ENCODE measurements around the gene YBEY. TPM values are rescaled to one million over a fixed set of nuclear protein-coding genes. Genes with fewer than 3 reads are reported as not detected.
"Not testable (repeated sequence)": the region's sequence is repeated elsewhere in the genome, so short reads cannot be mapped to it uniquely, and the experiment has no call there.

YBEY gene
- total RNA-seq, result 17.2 TPM
- polyA plus RNA-seq, result 27.8 TPM
- long read RNA-seq, donor 1, result 0 reads
- long read RNA-seq, donor 2, transcript YBEY-206 (5 exons, 744 nt), result major isoform, 13 of 50 reads
- long read RNA-seq, donor 2, partial matches to known transcripts, result 27 of 50 reads
- long read RNA-seq, donor 2, other reads (novel, unspliced or antisense), result 5 of 50 reads
- long read RNA-seq, donor 3, transcript YBEY-206 (5 exons, 744 nt), result major isoform, 11 of 36 reads
- long read RNA-seq, donor 3, partial matches to known transcripts, result 20 of 36 reads
- long read RNA-seq, donor 3, other reads (novel, unspliced or antisense), result 0 of 36 reads
- long read RNA-seq, donor 4, partial matches to known transcripts, result 0 of 2 reads
- long read RNA-seq, donor 4, other reads (novel, unspliced or antisense), result 0 of 2 reads
- long read RNA-seq, donor 5, transcript YBEY-206 (5 exons, 744 nt), result major isoform, 8 of 17 reads
- long read RNA-seq, donor 5, partial matches to known transcripts, result 6 of 17 reads
- long read RNA-seq, donor 5, other reads (novel, unspliced or antisense), result 0 of 17 reads
- long read RNA-seq, donor 6, transcript YBEY-206 (5 exons, 744 nt), result major isoform, 7 of 17 reads
- long read RNA-seq, donor 6, partial matches to known transcripts, result 10 of 17 reads
- long read RNA-seq, donor 6, other reads (novel, unspliced or antisense), result 0 of 17 reads
- long read RNA-seq, donor 7, partial matches to known transcripts, result 5 of 8 reads
- long read RNA-seq, donor 7, other reads (novel, unspliced or antisense), result 0 of 8 reads
- long read RNA-seq, donor 8, partial matches to known transcripts, result 0 of 4 reads
- long read RNA-seq, donor 8, other reads (novel, unspliced or antisense), result 0 of 4 reads
- long read RNA-seq, donor 9, transcript YBEY-206 (5 exons, 744 nt), result major isoform, 8 of 10 reads
- long read RNA-seq, donor 9, partial matches to known transcripts, result 0 of 10 reads
- long read RNA-seq, donor 9, other reads (novel, unspliced or antisense), result 0 of 10 reads
- long read RNA-seq, donor 10, transcript YBEY-206 (5 exons, 744 nt), result major isoform, 5 of 11 reads
- long read RNA-seq, donor 10, partial matches to known transcripts, result 6 of 11 reads
- long read RNA-seq, donor 10, other reads (novel, unspliced or antisense), result 0 of 11 reads

- Histone ChIP-seq H3K27ac (ENCODE audit: low read depth in 1 of 2, low read length in 1 of 2) (peak within 1 kb of the TSS; percentile 88 to 97), H3K36me3 (ENCODE audit: control insufficient read depth in 2 of 2, insufficient read depth in 2 of 2, low read length in 1 of 2) (peaks cover 3 to 15% of the 10 kb centered on the region in 2 donors), H3K4me3 (ENCODE audit: low read length in 2 of 2) (peak within 1 kb of the TSS; percentile 76 to 92), H3K9me3 (ENCODE audit: control insufficient read depth in 2 of 2, insufficient read depth in 1 of 2, low read length in 1 of 2) (peaks cover 0 to 6% of the 10 kb centered on the region in 2 donors), H3K4me1 (ENCODE audit: control insufficient read depth in 2 of 2, insufficient read depth in 2 of 2, low read length in 2 of 2) (peaks cover 13 to 15% of the 10 kb centered on the region in 2 donors), H3K27me3 (ENCODE audit: control insufficient read depth in 2 of 2, insufficient read depth in 1 of 2, low read length in 1 of 2) (no peaks in the 10 kb centered on the region)
- WGBS, result under 1% methylated on average over 105 of the region's 105 CpGs
- DNase-seq (ENCODE audit: low read depth in 6 of 9, low spot score in 9 of 9), result peak; percentile 61 to 90 (median 75)
Measured at GRCh38 chr21:46285761-46286647, at the start of gene YBEY. Gene YBEY, plus strand, starts transcription at chr21:46286342. Its CDS starts 572 bp downstream, at chr21:46286914.

GRCh38 chr21:46237474-46237873 is 48.7 kb upstream of the YBEY start:
- Histone ChIP-seq H3K27ac (ENCODE audit: low read depth in 1 of 2, low read length in 1 of 2) (no peak overlapping the region), H3K27me3 (ENCODE audit: control insufficient read depth in 2 of 2, insufficient read depth in 1 of 2, low read length in 1 of 2) (no peaks in the 10 kb centered on the region), H3K9me3 (ENCODE audit: control insufficient read depth in 2 of 2, insufficient read depth in 1 of 2, low read length in 1 of 2) (no peaks in the 10 kb centered on the region), H3K4me3 (ENCODE audit: low read length in 2 of 2) (no peak overlapping the region), H3K4me1 (ENCODE audit: control insufficient read depth in 2 of 2, insufficient read depth in 2 of 2, low read length in 2 of 2) (no peaks in the 10 kb centered on the region), H3K36me3 (ENCODE audit: control insufficient read depth in 2 of 2, insufficient read depth in 2 of 2, low read length in 1 of 2) (peaks cover 58 to 68% of the 10 kb centered on the region in 2 donors)
- WGBS, result 94% methylated on average over 5 of the region's 5 CpGs
- DNase-seq (ENCODE audit: low read depth in 6 of 9, low spot score in 9 of 9), result no peak

- WGBS, result 97% methylated on average over 7 of the region's 7 CpGs
- Histone ChIP-seq H3K36me3 (ENCODE audit: control insufficient read depth in 2 of 2, insufficient read depth in 2 of 2, low read length in 1 of 2) (peaks cover 64 to 82% of the 10 kb centered on the region in 2 donors), H3K9me3 (ENCODE audit: control insufficient read depth in 2 of 2, insufficient read depth in 1 of 2, low read length in 1 of 2) (no peaks in the 10 kb centered on the region), H3K4me1 (ENCODE audit: control insufficient read depth in 2 of 2, insufficient read depth in 2 of 2, low read length in 2 of 2) (no peaks in the 10 kb centered on the region), H3K4me3 (ENCODE audit: low read length in 2 of 2) (no peak overlapping the region), H3K27ac (ENCODE audit: low read depth in 1 of 2, low read length in 1 of 2) (no peak overlapping the region), H3K27me3 (ENCODE audit: control insufficient read depth in 2 of 2, insufficient read depth in 1 of 2, low read length in 1 of 2) (no peaks in the 10 kb centered on the region)
- DNase-seq (ENCODE audit: low read depth in 6 of 9, low spot score in 9 of 9), result no peak
Measured at GRCh38 chr21:46239817-46240325, 46.3 kb upstream of the YBEY start.

- not testable (repeated sequence) for DNase-seq (ENCODE audit: low read depth in 6 of 9, low spot score in 9 of 9); H3K9me3 ChIP-seq (ENCODE audit: control insufficient read depth in 2 of 2, insufficient read depth in 1 of 2, low read length in 1 of 2); H3K27me3 ChIP-seq (ENCODE audit: control insufficient read depth in 2 of 2, insufficient read depth in 1 of 2, low read length in 1 of 2); H3K27ac ChIP-seq (ENCODE audit: low read depth in 1 of 2, low read length in 1 of 2); H3K4me3 ChIP-seq (ENCODE audit: low read length in 2 of 2); H3K4me1 ChIP-seq (ENCODE audit: control insufficient read depth in 2 of 2, insufficient read depth in 2 of 2, low read length in 2 of 2)
- WGBS, result 100% methylated on average over 1 of the region's 1 CpG
- peaks cover 70 to 81% of the 10 kb centered on the region in 2 donors for H3K36me3 ChIP-seq (ENCODE audit: control insufficient read depth in 2 of 2, insufficient read depth in 2 of 2, low read length in 1 of 2)
Measured at GRCh38 chr21:46241577-46241976, 44.6 kb upstream of the YBEY start.

GRCh38 chr21:46243325-46243724 is 42.8 kb upstream of the YBEY start:
- DNase-seq (ENCODE audit: low read depth in 6 of 9, low spot score in 9 of 9), result no peak
- H3K9me3 ChIP-seq (ENCODE audit: control insufficient read depth in 2 of 2, insufficient read depth in 1 of 2, low read length in 1 of 2), result no peaks in the 10 kb centered on the region
- peaks cover 81 to 92% of the 10 kb centered on the region in 2 donors for H3K36me3 ChIP-seq (ENCODE audit: control insufficient read depth in 2 of 2, insufficient read depth in 2 of 2, low read length in 1 of 2)
- H3K4me3 ChIP-seq (ENCODE audit: low read length in 2 of 2), result no peak overlapping the region
- H3K4me1 ChIP-seq (ENCODE audit: control insufficient read depth in 2 of 2, insufficient read depth in 2 of 2, low read length in 2 of 2), result no peaks in the 10 kb centered on the region
- H3K27me3 ChIP-seq (ENCODE audit: control insufficient read depth in 2 of 2, insufficient read depth in 1 of 2, low read length in 1 of 2), result no peaks in the 10 kb centered on the region
- no peak overlapping the region for H3K27ac ChIP-seq (ENCODE audit: low read depth in 1 of 2, low read length in 1 of 2)
- 97% methylated on average over 8 of the region's 8 CpGs for WGBS

GRCh38 chr21:46243960-46244361 is 42.2 kb upstream of the YBEY start:
- H3K4me1 ChIP-seq (ENCODE audit: control insufficient read depth in 2 of 2, insufficient read depth in 2 of 2, low read length in 2 of 2), result no peaks in the 10 kb centered on the region
- no peak for DNase-seq (ENCODE audit: low read depth in 6 of 9, low spot score in 9 of 9)
- peaks cover 79 to 90% of the 10 kb centered on the region in 2 donors for H3K36me3 ChIP-seq (ENCODE audit: control insufficient read depth in 2 of 2, insufficient read depth in 2 of 2, low read length in 1 of 2)
- 99% methylated on average over 3 of the region's 3 CpGs for WGBS
- H3K4me3 ChIP-seq (ENCODE audit: low read length in 2 of 2), result no peak overlapping the region
- H3K9me3 ChIP-seq (ENCODE audit: control insufficient read depth in 2 of 2, insufficient read depth in 1 of 2, low read length in 1 of 2), result no peaks in the 10 kb centered on the region
- H3K27me3 ChIP-seq (ENCODE audit: control insufficient read depth in 2 of 2, insufficient read depth in 1 of 2, low read length in 1 of 2), result no peaks in the 10 kb centered on the region
- H3K27ac ChIP-seq (ENCODE audit: low read depth in 1 of 2, low read length in 1 of 2), result no peak overlapping the region

- no peak for DNase-seq (ENCODE audit: low read depth in 6 of 9, low spot score in 9 of 9)
- no peaks in the 10 kb centered on the region for H3K9me3 ChIP-seq (ENCODE audit: control insufficient read depth in 2 of 2, insufficient read depth in 1 of 2, low read length in 1 of 2)
- H3K27me3 ChIP-seq (ENCODE audit: control insufficient read depth in 2 of 2, insufficient read depth in 1 of 2, low read length in 1 of 2), result no peaks in the 10 kb centered on the region
- H3K4me3 ChIP-seq (ENCODE audit: low read length in 2 of 2), result no peak overlapping the region
- H3K4me1 ChIP-seq (ENCODE audit: control insufficient read depth in 2 of 2, insufficient read depth in 2 of 2, low read length in 2 of 2), result no peaks in the 10 kb centered on the region
- H3K27ac ChIP-seq (ENCODE audit: low read depth in 1 of 2, low read length in 1 of 2), result no peak overlapping the region
- over 99% methylated on average over 8 of the region's 8 CpGs for WGBS
- peaks cover 74 to 90% of the 10 kb centered on the region in 2 donors for H3K36me3 ChIP-seq (ENCODE audit: control insufficient read depth in 2 of 2, insufficient read depth in 2 of 2, low read length in 1 of 2)
Measured at GRCh38 chr21:46244602-46245001, 41.5 kb upstream of the YBEY start.

GRCh38 chr21:46245213-46245915 is 40.8 kb upstream of the YBEY start:
- Histone ChIP-seq H3K27ac (ENCODE audit: low read depth in 1 of 2, low read length in 1 of 2) (no peak overlapping the region), H3K36me3 (ENCODE audit: control insufficient read depth in 2 of 2, insufficient read depth in 2 of 2, low read length in 1 of 2) (peaks cover 74 to 88% of the 10 kb centered on the region in 2 donors), H3K4me1 (ENCODE audit: control insufficient read depth in 2 of 2, insufficient read depth in 2 of 2, low read length in 2 of 2) (no peaks in the 10 kb centered on the region), H3K9me3 (ENCODE audit: control insufficient read depth in 2 of 2, insufficient read depth in 1 of 2, low read length in 1 of 2) (no peaks in the 10 kb centered on the region), H3K27me3 (ENCODE audit: control insufficient read depth in 2 of 2, insufficient read depth in 1 of 2, low read length in 1 of 2) (no peaks in the 10 kb centered on the region), H3K4me3 (ENCODE audit: low read length in 2 of 2) (no peak overlapping the region)
- 77% methylated on average over 3 of the region's 3 CpGs for WGBS
- no peak for DNase-seq (ENCODE audit: low read depth in 6 of 9, low spot score in 9 of 9)
